HCT116 (cell line): ENCODE data around the gene ZBTB16. TPM values are rescaled to one million over a fixed set of nuclear protein-coding genes. Genes with fewer than 3 reads are reported as not detected.

ENCODE experiments used
- ATAC-seq: fragments of 200-7000 bp; cut with Tn5 transposase; 2 replicates; pipeline ENCODE4 v1.9.1; 2020; ENCODE audit warnings: mild to moderate bottlenecking, moderate library complexity
- BruUV-seq: library from RNA; stranded (reverse); fragments of 400-500 nt; replicated peaks from 2 replicates; lab custom pipeline; 2021; lab: Mats Ljungman, UMichigan
- CTCF ChIA-PET: fragments of 300-600 bp; sonication (Branson Sonifier 250); formaldehyde crosslinking; loops from one replicate; lab custom pipeline; 2021; ENCODE audit warnings: antibody characterized with exemption; lab: Charles Lee
- POLR2A ChIA-PET: fragments of 300-600, 350-600 bp; sonication (Branson Sonifier 250); formaldehyde crosslinking; loops from one replicate; lab custom pipeline; 2021; ENCODE audit warnings: antibody characterized with exemption; lab: Charles Lee
- RAD21 ChIA-PET, 2 experiments: fragments of 300-600 bp; sonication (Branson Sonifier 250); formaldehyde crosslinking; loops; one replicate each; lab custom pipeline; 2023; ENCODE audit warnings: low total read pairs in 2 of 2; ENCODE audit not compliant: uncharacterized antibody in 2 of 2, unreplicated experiment in 2 of 2, low non-redundant PET in 1 of 2; lab: Charles Lee
- DNase-seq: peaks from one replicate; pipeline ENCODE4 v3.0.0-alpha.2; 2010; ENCODE audit warnings: low read depth, low spot score
- H2AFZ ChIP-seq: fragments of 200-600 bp; shearing (Covaris generic), sonication (generic); 2 replicates; pipeline ENCODE4 v1.6.1; 2017; ENCODE audit warnings: low read depth, mixed run types, mixed read lengths, antibody characterized with exemption, low read length; ENCODE audit not compliant: poor library complexity, severe bottlenecking
- H3K27ac ChIP-seq: 2 replicates; pipeline ENCODE4 v1.5.1; 2012; ENCODE audit warnings: low read depth, low read length
- H3K27me3 ChIP-seq: fragments of 200-600 bp; sonication (generic); 2 replicates; pipeline ENCODE4 v1.6.1; 2016; ENCODE audit warnings: mixed run types, low read length, mixed read lengths; ENCODE audit not compliant: insufficient read depth
- H3K36me3 ChIP-seq, 2 experiments: fragments of 200-500 bp in 1 of 2; fragments of 200-600 bp in 1 of 2; sonication (Bioruptor generic) in 1 of 2; sonication (generic) in 1 of 2; 2 replicates each; pipeline versions ENCODE4 v1.5.1 to v1.6.1; 2014 to 2016; ENCODE audit warnings: low read length in 2 of 2, inconsistent platforms in 1 of 2, mixed read lengths in 1 of 2, mixed run types in 1 of 2; ENCODE audit not compliant: insufficient read depth in 2 of 2, control insufficient read depth in 1 of 2
- H3K4me1 ChIP-seq, 2 experiments: fragments of 200-600 bp in 1 of 2; sonication (generic) in 1 of 2; 2 replicates each; pipeline versions ENCODE4 v1.5.1 to v1.6.1; 2012 to 2017; ENCODE audit warnings: low read length in 2 of 2, inconsistent platforms in 1 of 2, mild to moderate bottlenecking in 1 of 2, mixed read lengths in 1 of 2, mixed run types in 1 of 2, moderate library complexity in 1 of 2; ENCODE audit not compliant: insufficient read depth in 2 of 2, control insufficient read depth in 1 of 2
- H3K4me2 ChIP-seq: fragments of 200-600 bp; sonication (generic); 2 replicates; pipeline ENCODE4 v1.6.1; 2017; ENCODE audit warnings: mixed run types, low read length, mixed read lengths
- H3K4me3 ChIP-seq, 2 experiments: fragments of 200-600 bp in 1 of 2; sonication (generic) in 1 of 2; replicated peaks in 1 of 2; 2 replicates each; pipeline ENCODE4 v1.5.1; 2011 to 2016; ENCODE audit warnings: low read length in 2 of 2, control low read depth in 1 of 2, low read depth in 1 of 2, mild to moderate bottlenecking in 1 of 2, mixed read lengths in 1 of 2, mixed run types in 1 of 2
- H3K79me2 ChIP-seq: fragments of 200-600 bp; sonication (generic); 2 replicates; pipeline ENCODE4 v1.6.1; 2017; ENCODE audit warnings: mild to moderate bottlenecking, mixed run types, low read length, moderate library complexity, mixed read lengths; ENCODE audit not compliant: insufficient read depth
- H3K9ac ChIP-seq: fragments of 200-600 bp; sonication (generic); 2 replicates; pipeline ENCODE4 v1.6.1; 2016; ENCODE audit warnings: low read length, mixed read lengths
- H3K9me2 ChIP-seq: fragments of 200-600 bp; sonication (generic), shearing (Covaris generic); 2 replicates; pipeline ENCODE4 v1.6.1; 2017; ENCODE audit warnings: mixed run types, mild to moderate bottlenecking, moderate library complexity; ENCODE audit not compliant: insufficient read depth
- H3K9me3 ChIP-seq, 2 experiments: fragments of 200-500 bp in 1 of 2; fragments of 200-600 bp in 1 of 2; sonication (Bioruptor generic) in 1 of 2; sonication (generic) in 1 of 2; 2 replicates each; pipeline ENCODE4 v1.6.1; 2014 to 2017; ENCODE audit warnings: low read length in 2 of 2, mixed read lengths in 2 of 2, inconsistent platforms in 1 of 2, low read depth in 1 of 2, mild to moderate bottlenecking in 1 of 2, mixed run types in 1 of 2, moderate library complexity in 1 of 2; ENCODE audit not compliant: control insufficient read depth in 1 of 2, insufficient read depth in 1 of 2
- H4K20me1 ChIP-seq: fragments of 200-600 bp; sonication (generic), shearing (Covaris generic); 2 replicates; pipeline ENCODE4 v1.6.1; 2017; ENCODE audit warnings: mixed run types, mild to moderate bottlenecking, moderate library complexity; ENCODE audit not compliant: insufficient read depth
- CBX3 ChIP-seq: IDR thresholded peaks from 2 replicates; pipeline ENCODE4 v1.6.1; 2012; ENCODE audit warnings: low read depth
- CEBPB ChIP-seq: IDR thresholded peaks from 2 replicates; pipeline ENCODE4 v1.6.1; 2012; ENCODE audit warnings: low read depth
- CTCF ChIP-seq, 3 experiments: fragments of 200-600 bp in 1 of 3; sonication (generic) in 1 of 3; IDR thresholded peaks in 2 of 3; conservative IDR thresholded peaks in 1 of 3; 2 replicates each; pipeline ENCODE4 v1.5.1; 2012 to 2017; ENCODE audit warnings: low read depth in 2 of 3, low read length in 2 of 3, antibody characterized with exemption in 1 of 3, borderline replicate concordance in 1 of 3, control low read depth in 1 of 3, mild to moderate bottlenecking in 1 of 3, mixed read lengths in 1 of 3, mixed run types in 1 of 3, moderate library complexity in 1 of 3; ENCODE audit not compliant: insufficient read depth in 1 of 3
- EGR1 ChIP-seq: IDR thresholded peaks from 2 replicates; pipeline ENCODE4 v1.6.1; 2012; ENCODE audit warnings: low read depth
- ELF1 ChIP-seq: IDR thresholded peaks from 2 replicates; pipeline ENCODE4 v1.6.1; 2012; ENCODE audit warnings: low read depth, borderline replicate concordance
- EZH2 ChIP-seq: fragments of 200-600 bp; sonication (generic); IDR thresholded peaks from 2 replicates; pipeline ENCODE4 v1.6.1; 2017; ENCODE audit warnings: antibody characterized with exemption, mixed run types
- FOSL1 ChIP-seq: IDR thresholded peaks from 2 replicates; pipeline ENCODE4 v1.6.1; 2012; ENCODE audit warnings: low read depth
- POLR2A ChIP-seq: IDR thresholded peaks from 2 replicates; pipeline ENCODE4 v1.7.0; 2011; ENCODE audit warnings: borderline replicate concordance; ENCODE audit not compliant: insufficient read depth, insufficient read length; ENCODE audit errors: extremely low read depth
- POLR2AphosphoS5 ChIP-seq: IDR thresholded peaks from 2 replicates; pipeline ENCODE4 v1.6.1; 2011; ENCODE audit warnings: mild to moderate bottlenecking, low read depth, low read length, moderate library complexity
- RAD21 ChIP-seq: IDR thresholded peaks from 2 replicates; pipeline ENCODE4 v1.6.1; 2012; ENCODE audit warnings: low read depth, mild to moderate bottlenecking
- SP1 ChIP-seq: IDR thresholded peaks from 2 replicates; pipeline ENCODE4 v1.6.1; 2012; ENCODE audit warnings: low read depth
- SRF ChIP-seq: IDR thresholded peaks from 2 replicates; pipeline ENCODE4 v1.6.1; 2012; ENCODE audit warnings: low read depth
- YY1 ChIP-seq: IDR thresholded peaks from 2 replicates; pipeline ENCODE4 v1.6.1; 2011; ENCODE audit warnings: low read length, low read depth, moderate library complexity, mild to moderate bottlenecking; ENCODE audit not compliant: insufficient replicate concordance; ENCODE audit errors: extremely low read depth
- ZBTB33 ChIP-seq: IDR thresholded peaks from 2 replicates; pipeline ENCODE4 v1.6.1; 2011; ENCODE audit warnings: mild to moderate bottlenecking, low read length, moderate library complexity; ENCODE audit not compliant: insufficient replicate concordance; ENCODE audit errors: extremely low read depth
- intact Hi-C: fragments of 100-400 bp; cut with micrococcal nuclease; formaldehyde crosslinking; loops from 2 replicates; pipeline ENCODE4 v1.10.0; 2022
- total RNA-seq: library from RNA; stranded (reverse); gene quantifications from one replicate; pipeline ENCODE4 v1.2.1, GENCODE V29; 2021; ENCODE audit not compliant: unreplicated experiment

Gene ZBTB16
- total RNA-seq, 1 experiment from 2014 or later = 0.30 TPM

GRCh38 chr11:114090225-114090910 lies 30.9 kb downstream of the ZBTB16 start:
- CTCF ChIA-PET = no interaction called here
- intact Hi-C loops = no loop called here
- Histone ChIP-seq H3K79me2 (no peaks in the 10 kb centered on the region), H3K9ac (no peak overlapping the region), H3K36me3 (no peaks in the 10 kb centered on the region), H3K4me2 (no peak overlapping the region), H3K4me3 (no peak overlapping the region), H3K27me3 (peaks cover 16% of the 10 kb centered on the region; the same call in 1 of the 2 replicates), H4K20me1 (no peaks in the 10 kb centered on the region), H3K4me1 (no peaks in the 10 kb centered on the region), H3K9me3 (no peaks in the 10 kb centered on the region), H3K27ac (no peak overlapping the region), H3K9me2 (no peaks in the 10 kb centered on the region), H2AFZ (no peak overlapping the region)
- ATAC-seq (no peak), DNase-seq (no peak)
- POLR2A ChIA-PET = no interaction called here
- BruUV-seq = no TSS peak
- RAD21 ChIA-PET = no interaction called here
- TF ChIP-seq YY1 (no peak), CEBPB (no peak), CTCF (IDR thresholded peaks at IDR 0.05 in 2 of 3, conservative IDR thresholded peaks at IDR 0.05 in 1 of 3; ENCODE audit: borderline replicate concordance in 1 of 3, insufficient read depth in 1 of 3, low read depth in 2 of 3, low read length in 2 of 3) (no peak), RAD21 (no peak), ZBTB33 (no peak), SRF (no peak), ELF1 (no peak), POLR2A (no peak), FOSL1 (no peak), POLR2AphosphoS5 (no peak), EZH2 (no peak), SP1 (no peak), CBX3 (no peak), EGR1 (no peak)
